HL-60 (cell line): ENCODE data around the gene SMARCA1.

Experiments used
- POLR2AphosphoS5 ChIP-seq: IDR thresholded peaks from 2 replicates; pipeline ENCODE4 v1.6.1; 2012; ENCODE audit warnings: low read depth
- SPI1 ChIP-seq: IDR thresholded peaks from 2 replicates; pipeline ENCODE4 v1.6.1; 2012; ENCODE audit warnings: low read depth, mild to moderate bottlenecking, borderline replicate concordance
- TF ChIP-seq, protein P1 (sequence below): IDR thresholded peaks from one replicate; pipeline ENCODE4 v1.5.1; 2011; ENCODE audit warnings: low read length, control low read depth, inconsistent platforms; ENCODE audit not compliant: insufficient read depth
- TF ChIP-seq, protein P2 (sequence below): IDR thresholded peaks from 2 replicates; pipeline ENCODE4 v1.6.1; 2012; ENCODE audit warnings: low read depth; ENCODE audit not compliant: insufficient replicate concordance

DNA sequence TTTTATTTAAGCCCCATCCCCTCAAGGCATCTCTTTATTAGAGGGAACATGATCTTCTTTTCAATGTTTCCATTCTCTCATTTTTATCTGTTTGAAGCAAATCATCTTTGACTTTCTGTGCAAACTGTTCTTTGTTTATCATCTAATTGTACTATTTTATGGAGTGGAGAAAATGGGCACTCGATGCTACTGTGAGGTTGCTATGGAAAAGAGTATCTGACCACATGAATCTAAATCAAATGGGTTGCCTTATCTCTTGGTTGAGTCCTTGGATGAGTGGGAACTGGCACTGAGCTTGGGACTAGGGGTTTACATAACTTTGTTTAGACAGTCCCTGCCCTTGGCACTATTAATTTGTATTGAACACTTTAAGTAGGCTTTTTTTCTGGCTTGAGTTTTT lies 25.8 kb upstream of the SMARCA1 start:
- TF ChIP-seq, protein P1, sequence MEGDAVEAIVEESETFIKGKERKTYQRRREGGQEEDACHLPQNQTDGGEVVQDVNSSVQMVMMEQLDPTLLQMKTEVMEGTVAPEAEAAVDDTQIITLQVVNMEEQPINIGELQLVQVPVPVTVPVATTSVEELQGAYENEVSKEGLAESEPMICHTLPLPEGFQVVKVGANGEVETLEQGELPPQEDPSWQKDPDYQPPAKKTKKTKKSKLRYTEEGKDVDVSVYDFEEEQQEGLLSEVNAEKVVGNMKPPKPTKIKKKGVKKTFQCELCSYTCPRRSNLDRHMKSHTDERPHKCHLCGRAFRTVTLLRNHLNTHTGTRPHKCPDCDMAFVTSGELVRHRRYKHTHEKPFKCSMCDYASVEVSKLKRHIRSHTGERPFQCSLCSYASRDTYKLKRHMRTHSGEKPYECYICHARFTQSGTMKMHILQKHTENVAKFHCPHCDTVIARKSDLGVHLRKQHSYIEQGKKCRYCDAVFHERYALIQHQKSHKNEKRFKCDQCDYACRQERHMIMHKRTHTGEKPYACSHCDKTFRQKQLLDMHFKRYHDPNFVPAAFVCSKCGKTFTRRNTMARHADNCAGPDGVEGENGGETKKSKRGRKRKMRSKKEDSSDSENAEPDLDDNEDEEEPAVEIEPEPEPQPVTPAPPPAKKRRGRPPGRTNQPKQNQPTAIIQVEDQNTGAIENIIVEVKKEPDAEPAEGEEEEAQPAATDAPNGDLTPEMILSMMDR, result no peak
- TF ChIP-seq SPI1 (no peak), POLR2AphosphoS5 (no peak)
- TF ChIP-seq, protein P2, sequence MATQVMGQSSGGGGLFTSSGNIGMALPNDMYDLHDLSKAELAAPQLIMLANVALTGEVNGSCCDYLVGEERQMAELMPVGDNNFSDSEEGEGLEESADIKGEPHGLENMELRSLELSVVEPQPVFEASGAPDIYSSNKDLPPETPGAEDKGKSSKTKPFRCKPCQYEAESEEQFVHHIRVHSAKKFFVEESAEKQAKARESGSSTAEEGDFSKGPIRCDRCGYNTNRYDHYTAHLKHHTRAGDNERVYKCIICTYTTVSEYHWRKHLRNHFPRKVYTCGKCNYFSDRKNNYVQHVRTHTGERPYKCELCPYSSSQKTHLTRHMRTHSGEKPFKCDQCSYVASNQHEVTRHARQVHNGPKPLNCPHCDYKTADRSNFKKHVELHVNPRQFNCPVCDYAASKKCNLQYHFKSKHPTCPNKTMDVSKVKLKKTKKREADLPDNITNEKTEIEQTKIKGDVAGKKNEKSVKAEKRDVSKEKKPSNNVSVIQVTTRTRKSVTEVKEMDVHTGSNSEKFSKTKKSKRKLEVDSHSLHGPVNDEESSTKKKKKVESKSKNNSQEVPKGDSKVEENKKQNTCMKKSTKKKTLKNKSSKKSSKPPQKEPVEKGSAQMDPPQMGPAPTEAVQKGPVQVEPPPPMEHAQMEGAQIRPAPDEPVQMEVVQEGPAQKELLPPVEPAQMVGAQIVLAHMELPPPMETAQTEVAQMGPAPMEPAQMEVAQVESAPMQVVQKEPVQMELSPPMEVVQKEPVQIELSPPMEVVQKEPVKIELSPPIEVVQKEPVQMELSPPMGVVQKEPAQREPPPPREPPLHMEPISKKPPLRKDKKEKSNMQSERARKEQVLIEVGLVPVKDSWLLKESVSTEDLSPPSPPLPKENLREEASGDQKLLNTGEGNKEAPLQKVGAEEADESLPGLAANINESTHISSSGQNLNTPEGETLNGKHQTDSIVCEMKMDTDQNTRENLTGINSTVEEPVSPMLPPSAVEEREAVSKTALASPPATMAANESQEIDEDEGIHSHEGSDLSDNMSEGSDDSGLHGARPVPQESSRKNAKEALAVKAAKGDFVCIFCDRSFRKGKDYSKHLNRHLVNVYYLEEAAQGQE, result no peak
